Measurements from ENCODE around the gene LRFN3.
"Not testable (repeated sequence)": the region's sequence is repeated elsewhere in the genome, so short reads cannot be mapped to it uniquely, and the experiment has no call there.

The LRFN3 gene

DNA sequence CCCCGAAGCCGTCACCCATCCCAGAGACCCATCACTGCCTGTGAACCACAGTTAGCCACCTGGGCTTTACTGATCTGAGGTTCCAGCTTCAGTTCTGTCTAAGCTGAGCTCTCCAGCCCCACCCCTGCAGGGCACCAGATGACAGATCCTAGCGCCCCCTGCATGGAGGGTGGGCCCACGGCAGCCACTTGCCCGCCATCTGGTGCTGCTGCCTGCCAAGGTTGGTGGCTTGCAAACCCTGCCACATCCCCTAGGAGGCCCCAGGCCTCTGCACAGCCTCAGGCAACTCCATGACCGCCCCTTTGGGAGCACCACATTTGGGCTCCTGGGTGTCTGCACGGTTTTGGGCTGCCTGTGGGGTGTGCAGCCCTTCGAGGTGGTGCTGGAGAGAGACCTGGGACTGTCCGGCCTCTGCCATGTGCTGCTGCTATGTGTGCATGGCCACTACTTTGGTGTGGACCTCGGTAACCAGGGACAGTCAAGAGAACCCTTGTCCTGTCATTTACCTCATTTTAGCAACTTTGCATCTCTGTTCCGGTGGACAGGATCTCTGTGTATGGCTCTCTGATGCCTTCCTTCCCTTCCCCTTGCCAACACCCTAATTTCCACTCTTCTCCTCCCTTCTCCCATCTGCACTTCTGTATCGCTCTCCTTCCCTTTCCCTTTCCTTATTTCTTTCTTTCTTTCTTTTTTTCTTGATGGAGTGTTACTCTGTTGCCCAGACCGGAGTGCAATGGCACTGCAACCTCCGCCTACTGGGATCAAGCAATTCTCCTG lies 41.5 kb downstream of the LRFN3 start:
- no peak for DNase-seq (ENCODE audit: low read depth)

DNA sequence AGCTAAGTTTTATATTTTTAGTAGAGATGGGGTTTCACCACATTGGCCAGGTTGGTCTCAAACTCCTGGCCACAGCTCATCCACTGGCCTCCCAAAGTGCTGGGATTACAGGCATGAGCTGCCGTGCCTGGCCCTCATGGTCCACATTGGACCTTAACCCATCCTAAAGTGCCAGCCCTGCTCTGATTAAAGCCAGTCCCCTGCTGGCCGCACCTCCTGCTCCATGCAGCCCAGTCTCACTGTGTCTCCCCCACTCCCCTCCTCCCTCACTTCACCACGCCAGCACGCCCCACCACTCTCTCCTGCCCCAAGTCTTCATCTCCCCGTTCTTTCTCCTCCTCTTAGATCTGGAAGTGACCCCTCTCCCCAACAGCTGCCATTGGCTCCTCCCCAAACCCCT lies 42.1 kb downstream of the LRFN3 start:
- no peak for DNase-seq (ENCODE audit: low read depth)

DNA sequence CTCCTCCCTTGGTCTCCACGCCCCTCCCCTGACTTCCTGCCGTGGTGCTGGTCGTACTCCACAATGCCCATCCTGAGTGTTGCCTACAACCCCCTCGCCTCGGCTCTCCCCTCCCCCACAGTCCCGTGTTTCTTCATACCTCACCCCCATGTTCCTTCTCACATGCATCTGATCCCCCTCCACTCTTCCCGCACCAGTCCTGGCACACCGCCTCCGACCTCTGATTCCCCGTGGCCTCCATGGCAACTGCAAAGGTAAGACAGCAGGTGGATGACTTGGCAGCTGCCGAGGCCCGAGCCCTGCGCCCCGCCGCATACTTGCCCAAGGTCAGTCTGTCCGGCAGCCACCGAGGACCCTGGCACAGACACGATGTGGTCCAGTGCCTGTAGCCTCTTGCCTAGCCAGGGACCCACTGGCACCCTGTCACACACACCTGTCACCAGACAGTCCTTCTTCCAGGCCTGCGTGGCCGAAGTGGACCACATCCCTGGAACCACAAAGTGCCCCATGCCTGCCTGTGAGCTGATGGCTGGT lies 42.7 kb downstream of the LRFN3 start:
- DNase-seq (ENCODE audit: low read depth): no peak

- DNase-seq (ENCODE audit: low read depth): not testable (repeated sequence)
Measured at GRCh38 chr19:35980997-35981396, 44.8 kb downstream of the LRFN3 start.

DNA sequence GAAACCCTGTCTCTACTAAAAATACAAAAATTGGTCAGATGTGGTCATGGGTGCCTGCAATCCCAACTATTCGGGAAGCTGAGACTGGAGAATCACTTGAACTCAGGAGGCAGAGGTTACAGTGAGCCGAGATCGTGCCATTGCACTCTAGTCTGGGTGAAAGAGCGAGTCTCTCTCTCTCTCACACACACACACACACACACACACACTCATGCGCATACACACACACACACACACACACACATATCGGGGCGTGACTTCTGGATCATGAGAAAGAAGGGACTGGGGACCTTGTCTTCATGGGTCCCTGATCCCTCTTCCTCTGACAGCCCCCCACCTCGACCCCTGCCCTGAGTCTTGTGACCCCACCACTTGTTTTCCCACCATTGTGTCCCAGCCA lies 47.0 kb downstream of the LRFN3 start:
- DNase-seq (ENCODE audit: low read depth): no peak

- no peak for DNase-seq (ENCODE audit: low read depth)
Measured at GRCh38 chr19:35986111-35986510, 49.9 kb downstream of the LRFN3 start.

DNA sequence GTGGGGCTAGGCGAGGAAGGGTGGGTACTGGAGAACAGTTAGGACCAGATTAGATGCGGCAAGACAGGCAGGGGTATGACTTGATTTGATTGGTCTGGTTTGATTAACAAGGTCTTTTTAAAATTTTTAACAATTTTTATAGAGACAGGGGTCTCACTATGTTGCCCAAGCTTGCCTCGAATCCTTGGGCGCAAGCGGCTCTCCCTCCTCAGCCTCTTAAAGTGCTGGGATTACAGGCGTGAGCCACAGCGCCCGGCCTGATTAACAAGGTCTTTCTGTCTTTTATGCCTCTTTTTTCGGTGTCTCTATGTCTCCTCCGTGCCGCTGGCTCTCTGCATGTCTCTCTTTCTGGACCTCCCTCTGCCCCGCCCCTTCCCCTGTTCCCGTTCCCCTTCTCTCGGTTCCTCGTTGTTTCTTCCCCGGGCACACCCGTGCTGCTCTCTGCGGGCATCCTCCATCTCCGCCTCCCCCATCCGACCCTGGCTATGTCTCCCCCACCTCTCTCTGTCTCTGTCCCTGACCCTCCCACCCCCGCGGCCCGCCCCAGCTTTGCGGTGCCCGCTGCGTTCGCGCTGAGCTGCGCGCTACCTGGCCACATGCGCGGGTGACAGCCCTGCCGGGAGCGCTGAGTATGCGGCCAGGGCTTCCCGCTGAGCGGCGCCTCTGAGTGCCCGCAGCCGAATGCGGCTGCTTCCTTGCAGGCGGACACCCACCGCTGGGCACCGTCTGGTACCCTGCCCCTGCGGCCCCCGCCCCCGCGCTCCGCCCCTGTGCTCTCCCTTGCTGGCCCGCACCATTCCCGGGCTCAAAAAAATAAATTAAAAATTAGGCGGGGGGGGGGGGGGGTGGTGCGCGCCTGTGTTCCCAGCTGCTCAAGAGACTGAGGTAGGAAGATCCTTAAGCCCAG lies 50.7 kb downstream of the LRFN3 start:
- no peak for DNase-seq (ENCODE audit: low read depth)

DNA sequence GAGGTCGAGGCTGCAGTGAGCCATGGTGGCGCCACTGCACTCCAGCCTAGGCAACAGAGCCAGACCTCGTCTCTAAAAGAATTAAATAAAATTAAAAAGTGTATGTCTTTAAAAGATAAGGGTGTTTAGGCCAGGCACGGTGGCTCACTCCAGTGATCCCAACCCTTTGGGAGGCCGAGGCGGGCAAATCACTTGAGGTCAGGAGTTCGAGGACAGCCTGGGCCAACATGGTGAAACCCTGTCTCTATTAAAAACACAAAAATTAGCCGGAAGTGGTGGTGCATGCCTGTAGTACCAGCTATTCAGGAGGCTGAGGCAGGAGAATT lies 51.4 kb downstream of the LRFN3 start:
- DNase-seq (ENCODE audit: low read depth): no peak

- DNase-seq (ENCODE audit: low read depth): no peak
Measured at GRCh38 chr19:35988824-35989223, 52.6 kb downstream of the LRFN3 start.

GRCh38 chr19:35990156-35990555 lies 54.0 kb downstream of the LRFN3 start:
- DNase-seq (ENCODE audit: low read depth): no peak

DNA sequence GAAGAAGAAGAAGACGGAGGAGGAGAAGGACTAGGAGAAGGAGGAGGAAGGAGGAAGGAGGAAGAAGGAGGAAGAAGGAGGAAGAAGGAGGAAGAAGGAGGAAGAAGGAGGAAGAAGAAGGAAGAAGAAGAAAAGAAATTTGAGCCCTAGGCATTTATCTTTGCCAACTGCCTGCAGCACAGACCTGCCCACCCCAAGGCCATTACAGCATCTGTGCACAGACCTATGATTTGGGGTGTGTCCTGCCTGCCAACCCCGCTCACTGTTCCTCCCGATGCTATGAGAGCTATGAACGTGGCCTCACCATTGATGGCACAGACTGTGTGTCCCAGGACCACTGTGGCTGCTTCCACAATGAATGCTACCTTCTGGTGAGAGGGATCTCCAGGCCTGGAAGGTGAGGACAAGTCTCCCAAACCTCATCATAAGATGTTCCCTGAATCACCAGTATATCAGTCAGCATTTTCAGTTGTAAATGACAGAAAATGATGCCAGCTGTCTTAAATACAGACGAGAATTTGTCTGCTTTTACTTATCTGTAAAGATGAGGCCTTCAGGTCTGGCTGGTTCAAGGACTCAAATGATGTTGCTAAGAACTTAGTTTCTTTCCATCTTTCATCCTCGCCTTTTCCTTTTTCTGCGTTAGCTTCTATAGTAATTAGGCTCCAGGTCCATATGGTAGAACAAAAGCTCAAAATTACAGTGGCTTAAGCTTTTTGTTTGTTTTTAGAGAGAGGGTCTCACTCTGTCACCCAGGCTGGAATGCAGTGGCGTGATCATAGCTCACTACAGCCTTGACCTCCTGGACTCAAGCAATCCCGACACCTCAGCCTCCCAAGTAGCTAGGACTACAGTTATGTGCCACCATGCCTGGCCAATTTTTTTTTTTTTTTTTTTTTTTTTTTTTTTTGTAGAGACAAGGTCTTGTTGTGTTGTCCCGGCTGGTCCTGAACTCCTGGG lies 54.9 kb downstream of the LRFN3 start:
- DNase-seq (ENCODE audit: low read depth): no peak

- DNase-seq (ENCODE audit: low read depth): no peak
Measured at GRCh38 chr19:35991731-35992450, 55.7 kb downstream of the LRFN3 start.

DNA sequence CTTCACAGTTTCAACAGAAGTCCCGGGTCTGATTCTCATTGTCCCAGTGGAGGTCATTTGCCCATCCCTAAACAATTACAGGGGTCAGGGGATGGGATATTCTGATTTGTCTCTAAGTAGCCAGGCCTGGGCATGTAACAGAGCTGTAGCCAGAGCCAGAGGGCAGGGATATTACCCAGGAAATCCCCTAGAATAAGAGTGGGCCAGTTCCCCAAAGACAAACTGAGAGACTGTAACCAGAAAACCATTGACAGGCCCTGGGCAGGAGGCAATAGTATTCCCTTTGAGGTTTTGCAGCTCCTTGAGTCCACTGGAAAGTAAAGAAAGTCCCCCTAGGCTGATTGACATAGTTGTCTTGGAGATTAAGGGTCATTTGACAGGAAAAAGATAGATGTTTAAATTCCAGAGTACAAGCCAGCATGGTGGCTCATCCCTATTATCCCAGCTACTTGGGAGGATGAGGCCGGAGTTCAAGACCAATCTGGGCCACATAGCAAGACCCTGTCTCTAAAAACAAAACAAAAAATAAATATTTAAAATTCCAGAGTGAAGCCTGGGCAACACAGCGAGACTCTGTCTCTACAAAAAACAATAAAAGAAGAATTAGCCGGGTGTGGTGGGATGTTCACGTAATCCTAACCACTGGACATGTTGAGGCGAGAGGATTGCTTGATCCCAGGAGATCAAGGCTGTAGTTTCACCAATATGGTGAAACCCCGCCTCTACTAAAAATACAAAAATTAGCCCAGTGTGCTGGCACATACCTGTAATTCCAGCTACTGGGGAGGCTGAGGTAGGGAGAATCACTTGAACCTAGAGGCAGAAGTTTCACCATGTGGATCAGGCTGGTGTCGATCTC lies 57.0 kb downstream of the LRFN3 start:
- no peak for DNase-seq (ENCODE audit: low read depth)

DNA sequence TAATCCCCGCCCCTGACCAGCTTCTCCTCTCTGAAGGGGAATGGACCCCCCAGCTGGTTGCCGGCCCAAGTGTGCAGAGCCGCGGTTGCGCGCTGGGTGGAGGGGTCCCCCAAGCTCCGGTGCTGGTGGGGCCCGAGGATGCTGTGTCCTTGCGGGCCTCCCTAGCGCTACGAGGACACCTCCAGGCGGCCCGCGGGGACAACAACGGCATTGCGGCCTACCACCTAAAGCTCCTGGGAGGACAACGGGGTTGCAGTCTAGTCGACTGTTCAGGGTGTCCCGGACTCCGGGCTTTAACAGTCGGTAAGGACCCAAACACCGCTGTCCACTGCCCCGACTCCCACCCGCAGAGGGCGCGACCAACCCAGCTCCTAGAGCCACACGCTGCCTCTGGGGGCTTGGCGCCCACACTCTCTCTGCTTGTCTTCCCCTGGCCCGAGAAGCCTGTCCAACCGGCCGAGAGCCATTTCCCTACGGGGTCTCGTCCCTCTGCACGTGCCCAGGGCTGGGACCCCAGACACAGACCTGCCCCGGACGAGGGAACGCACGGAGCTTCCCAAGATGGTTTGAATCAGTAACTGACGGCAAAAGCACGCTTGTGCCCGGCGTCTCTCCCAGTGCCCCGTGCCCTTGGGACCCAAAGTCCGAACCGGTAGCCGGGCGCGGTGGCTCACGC lies 57.9 kb downstream of the LRFN3 start:
- no peak for DNase-seq (ENCODE audit: low read depth)
